ENCODE data around the gene RNF214.

Gene RNF214

GRCh38 chr11:117295438-117296137, 63.1 kb downstream of the RNF214 start:
- no peak for ATAC-seq
- peaks cover 8% of the 10 kb centered on the region for H3K27me3 Mint-ChIP-seq
- no peaks in the 10 kb centered on the region for H3K9me3 Mint-ChIP-seq
- H3K36me3 Mint-ChIP-seq = peaks cover 10% of the 10 kb centered on the region
- no peak overlapping the region for H3K4me3 Mint-ChIP-seq
- H3K27ac Mint-ChIP-seq = no peak overlapping the region
- peaks cover 2% of the 10 kb centered on the region for H3K4me1 Mint-ChIP-seq

DNA sequence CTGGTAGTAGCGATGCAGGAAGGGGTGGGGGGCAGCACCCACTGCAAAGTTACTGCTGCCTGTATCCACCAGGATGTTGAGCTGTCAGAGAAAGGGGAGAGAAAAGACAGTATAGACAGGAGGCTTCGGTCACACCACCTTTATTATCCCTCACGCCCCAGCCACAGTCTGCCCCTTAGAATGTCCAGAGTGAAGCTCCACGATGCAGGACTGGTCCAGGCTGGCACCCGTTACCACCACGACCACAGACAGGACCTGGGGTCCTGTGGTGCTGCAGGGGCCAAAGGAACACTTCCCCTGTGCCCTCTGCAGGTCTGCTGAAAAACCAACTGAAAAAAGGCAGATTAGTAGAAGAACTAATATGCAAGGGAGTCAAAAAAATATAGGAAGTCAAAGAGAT, 64.4 kb downstream of the RNF214 start:
- Mint-ChIP-seq H3K4me1 (peaks cover 8% of the 10 kb centered on the region), H3K27ac (no peak overlapping the region), H3K36me3 (peaks cover 5% of the 10 kb centered on the region), H3K27me3 (peaks cover 21% of the 10 kb centered on the region), H3K4me3 (no peak overlapping the region), H3K9me3 (no peaks in the 10 kb centered on the region)
- no peak for ATAC-seq

DNA sequence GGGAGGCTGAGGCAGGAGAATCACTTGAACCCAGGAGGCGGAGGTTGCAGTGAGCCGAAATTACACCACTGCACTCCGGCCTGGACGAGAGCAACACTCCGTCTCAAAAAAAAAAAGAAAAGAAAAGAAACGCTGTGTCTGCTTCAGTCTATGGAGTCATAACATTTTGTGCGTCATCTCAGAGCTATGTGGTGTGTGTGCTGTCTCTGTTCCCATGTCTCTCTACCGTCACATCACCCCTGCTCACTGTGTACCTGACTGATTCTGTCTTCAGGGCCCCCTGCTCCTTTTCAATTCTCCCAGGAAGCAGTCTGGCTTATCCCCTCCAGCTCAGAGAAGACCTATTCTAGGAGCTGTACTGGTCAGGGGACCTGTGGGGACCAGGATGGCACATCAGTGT, 65.7 kb downstream of the RNF214 start:
- H3K27ac Mint-ChIP-seq = no peak overlapping the region
- ATAC-seq = no peak
- H3K36me3 Mint-ChIP-seq = no peaks in the 10 kb centered on the region
- no peaks in the 10 kb centered on the region for H3K9me3 Mint-ChIP-seq
- H3K4me1 Mint-ChIP-seq = peaks cover 8% of the 10 kb centered on the region
- peaks cover 27% of the 10 kb centered on the region for H3K27me3 Mint-ChIP-seq
- no peak overlapping the region for H3K4me3 Mint-ChIP-seq

DNA sequence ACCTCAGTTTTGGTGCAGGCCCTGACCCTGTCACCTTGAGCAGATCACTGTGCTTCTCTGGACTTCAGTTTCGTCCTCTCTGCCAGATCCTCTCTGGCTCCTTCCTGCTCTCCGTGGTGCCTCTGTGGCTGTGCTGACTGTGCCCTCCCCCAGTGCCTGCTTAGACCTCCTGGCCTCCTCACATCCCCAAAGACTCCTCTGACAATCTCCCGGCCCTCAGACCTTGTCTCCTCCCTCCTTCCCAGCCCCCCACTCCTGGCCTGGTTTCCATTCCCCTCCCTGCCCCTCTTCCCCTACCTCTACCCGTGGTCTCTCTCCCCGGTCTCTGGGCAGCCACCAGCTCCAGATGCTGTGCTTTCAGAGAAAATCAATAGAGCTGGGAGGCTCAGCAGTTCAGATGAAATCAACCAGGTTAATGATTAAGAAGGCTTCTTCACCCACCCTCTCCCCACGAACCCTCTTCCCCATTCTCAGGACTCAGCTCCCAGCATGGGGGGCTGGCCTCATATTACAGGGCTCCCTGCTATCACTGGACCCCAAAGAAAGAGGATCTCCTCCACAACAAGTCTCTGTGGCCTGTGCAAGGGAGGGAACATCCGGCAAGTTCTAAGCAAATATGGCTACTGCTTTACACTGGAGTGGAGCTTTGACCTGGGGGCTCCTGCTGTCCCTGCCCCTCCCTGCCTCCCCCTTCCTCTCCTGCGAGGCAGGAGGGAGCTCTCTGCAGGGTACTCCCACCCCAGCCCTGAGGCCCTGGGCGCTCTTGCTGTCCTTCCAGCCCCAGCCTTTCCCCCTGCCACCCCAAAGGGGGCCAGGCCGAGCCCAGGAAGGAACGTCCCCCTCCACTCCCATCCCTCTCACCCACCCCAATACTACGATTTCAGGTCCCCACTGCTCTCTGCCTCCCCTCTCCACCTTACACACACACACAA, 67.1 kb downstream of the RNF214 start:
- Mint-ChIP-seq H3K27me3 (peaks cover 30% of the 10 kb centered on the region), H3K36me3 (no peaks in the 10 kb centered on the region), H3K9me3 (no peaks in the 10 kb centered on the region), H3K4me3 (no peak overlapping the region), H3K4me1 (peaks cover 8% of the 10 kb centered on the region), H3K27ac (no peak overlapping the region)
- ATAC-seq = no peak

- ATAC-seq = peak; percentile 37
- H3K4me1 Mint-ChIP-seq = peaks cover 8% of the 10 kb centered on the region
- H3K36me3 Mint-ChIP-seq = no peaks in the 10 kb centered on the region
- no peak overlapping the region for H3K27ac Mint-ChIP-seq
- H3K27me3 Mint-ChIP-seq = peaks cover 36% of the 10 kb centered on the region
- H3K9me3 Mint-ChIP-seq = no peaks in the 10 kb centered on the region
- no peak overlapping the region for H3K4me3 Mint-ChIP-seq
These were observed 67.8 kb downstream of the RNF214 start for GRCh38 chr11:117300283-117300663.

DNA sequence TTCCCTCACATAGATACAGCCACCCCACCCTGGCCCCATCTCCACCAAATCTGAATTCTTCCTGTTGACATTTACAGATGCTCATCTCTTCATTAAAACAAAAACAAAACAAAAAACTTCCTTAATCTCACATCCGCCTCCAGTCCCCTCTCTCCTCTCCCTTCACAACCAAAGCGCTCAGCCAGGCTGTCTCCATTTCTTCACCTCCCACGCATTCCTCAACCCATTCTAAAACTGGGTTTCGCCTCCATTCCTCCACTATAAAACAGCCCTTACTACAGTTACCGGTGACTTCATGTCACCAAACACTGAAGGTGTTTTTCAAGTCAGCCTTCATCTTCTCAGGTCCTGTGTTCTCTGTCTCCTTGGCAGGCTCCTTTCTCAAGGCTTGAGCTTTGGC, 68.3 kb downstream of the RNF214 start:
- no peak for ATAC-seq
- H3K27ac Mint-ChIP-seq = no peak overlapping the region
- H3K4me3 Mint-ChIP-seq = no peak overlapping the region

DNA sequence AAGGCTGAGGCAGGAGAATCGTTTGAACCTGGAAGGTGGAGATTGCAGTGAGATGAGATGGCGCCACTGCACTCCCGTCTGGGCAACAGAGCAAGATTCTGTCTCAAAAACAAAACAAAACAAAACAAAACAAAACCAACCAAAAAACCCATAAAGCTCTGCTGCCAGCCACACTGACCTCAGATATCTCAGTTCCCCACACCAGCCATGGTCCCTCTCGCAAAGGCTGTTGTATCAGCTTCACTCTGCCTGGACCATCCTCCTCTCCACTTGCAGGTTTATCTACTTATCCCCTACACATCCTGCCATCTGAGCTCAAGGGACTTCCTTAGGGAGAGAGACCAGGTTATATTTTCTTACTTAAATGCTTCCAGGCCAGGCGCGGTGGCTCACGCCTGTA, 69.8 kb downstream of the RNF214 start:
- Mint-ChIP-seq H3K27ac (no peak overlapping the region), H3K27me3 (peaks cover 40% of the 10 kb centered on the region), H3K9me3 (no peaks in the 10 kb centered on the region), H3K4me3 (no peak overlapping the region), H3K4me1 (peaks cover 8% of the 10 kb centered on the region), H3K36me3 (no peaks in the 10 kb centered on the region)
- peak; percentile 56 for ATAC-seq

More for the DNA sequence above, 68.3 kb downstream of the RNF214 start:
- Mint-ChIP-seq H3K27me3 (peaks cover 40% of the 10 kb centered on the region), H3K36me3 (no peaks in the 10 kb centered on the region), H3K9me3 (no peaks in the 10 kb centered on the region), H3K4me1 (peaks cover 8% of the 10 kb centered on the region)

DNA sequence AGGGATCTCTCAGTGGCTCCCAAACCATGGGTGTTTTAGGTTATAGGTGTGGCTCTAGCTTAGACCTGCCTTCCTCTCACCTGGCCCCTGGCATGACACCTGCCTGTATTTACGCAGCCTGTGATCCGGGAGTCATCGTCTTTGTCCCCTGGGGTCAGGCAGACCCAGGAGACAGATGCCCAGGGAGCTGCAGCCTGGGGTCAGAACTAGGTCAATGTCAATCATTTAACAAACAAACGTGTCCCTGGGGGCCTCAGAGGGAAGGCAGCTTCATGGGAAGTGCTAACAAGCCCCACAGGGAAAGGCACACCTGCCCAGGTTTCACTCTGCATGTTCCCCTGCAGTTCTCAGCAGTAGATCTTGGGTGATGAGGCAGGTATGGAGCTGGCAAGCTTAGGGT, 70.6 kb downstream of the RNF214 start:
- Mint-ChIP-seq H3K27ac (no peak overlapping the region), H3K9me3 (no peaks in the 10 kb centered on the region), H3K27me3 (peaks cover 45% of the 10 kb centered on the region), H3K4me1 (peaks cover 8% of the 10 kb centered on the region), H3K36me3 (no peaks in the 10 kb centered on the region), H3K4me3 (no peak overlapping the region)
- ATAC-seq = no peak

GRCh38 chr11:117303646-117304315, 71.3 kb downstream of the RNF214 start:
- Mint-ChIP-seq H3K27ac (no peak overlapping the region), H3K4me3 (no peak overlapping the region), H3K9me3 (no peaks in the 10 kb centered on the region), H3K27me3 (peaks cover 52% of the 10 kb centered on the region), H3K36me3 (no peaks in the 10 kb centered on the region), H3K4me1 (peaks cover 8% of the 10 kb centered on the region)
- ATAC-seq = no peak

DNA sequence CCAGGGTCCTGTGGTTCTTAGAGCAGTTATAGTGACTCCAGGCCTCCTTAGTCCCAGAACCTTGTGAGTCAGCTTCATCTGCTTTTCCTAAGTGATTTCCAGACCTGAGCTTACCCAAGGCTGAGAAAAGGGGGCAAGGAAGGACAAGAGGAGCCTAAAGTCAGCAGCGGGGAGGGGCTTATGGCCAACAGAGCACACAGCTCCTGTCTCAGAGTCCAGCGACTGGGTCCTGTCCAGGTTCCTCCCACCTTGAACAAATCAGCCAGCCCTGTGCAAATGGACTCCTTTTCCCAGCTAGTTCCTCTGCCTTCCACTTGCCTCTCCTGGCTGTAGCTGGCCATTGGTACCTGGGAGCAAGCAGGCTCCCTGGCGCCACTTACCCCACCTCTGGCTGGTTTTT, 72.7 kb downstream of the RNF214 start:
- H3K9me3 Mint-ChIP-seq = no peaks in the 10 kb centered on the region
- H3K4me1 Mint-ChIP-seq = peaks cover 8% of the 10 kb centered on the region
- H3K27me3 Mint-ChIP-seq = peaks cover 58% of the 10 kb centered on the region
- H3K27ac Mint-ChIP-seq = no peak overlapping the region
- no peaks in the 10 kb centered on the region for H3K36me3 Mint-ChIP-seq
- H3K4me3 Mint-ChIP-seq = no peak overlapping the region
- ATAC-seq = no peak

- Mint-ChIP-seq H3K36me3 (no peaks in the 10 kb centered on the region), H3K4me3 (no peak overlapping the region), H3K4me1 (peaks cover 2% of the 10 kb centered on the region), H3K27ac (no peak overlapping the region), H3K27me3 (peaks cover 66% of the 10 kb centered on the region), H3K9me3 (no peaks in the 10 kb centered on the region)
- no peak for ATAC-seq
These were observed 76.8 kb downstream of the RNF214 start for GRCh38 chr11:117309310-117309709.

GRCh38 chr11:117313091-117313490, 80.6 kb downstream of the RNF214 start:
- H3K4me1 Mint-ChIP-seq = peaks cover 17% of the 10 kb centered on the region
- H3K36me3 Mint-ChIP-seq = no peaks in the 10 kb centered on the region
- no peak overlapping the region for H3K27ac Mint-ChIP-seq
- no peak overlapping the region for H3K4me3 Mint-ChIP-seq
- no peak for ATAC-seq
- H3K27me3 Mint-ChIP-seq = peaks cover 83% of the 10 kb centered on the region
- no peaks in the 10 kb centered on the region for H3K9me3 Mint-ChIP-seq

DNA sequence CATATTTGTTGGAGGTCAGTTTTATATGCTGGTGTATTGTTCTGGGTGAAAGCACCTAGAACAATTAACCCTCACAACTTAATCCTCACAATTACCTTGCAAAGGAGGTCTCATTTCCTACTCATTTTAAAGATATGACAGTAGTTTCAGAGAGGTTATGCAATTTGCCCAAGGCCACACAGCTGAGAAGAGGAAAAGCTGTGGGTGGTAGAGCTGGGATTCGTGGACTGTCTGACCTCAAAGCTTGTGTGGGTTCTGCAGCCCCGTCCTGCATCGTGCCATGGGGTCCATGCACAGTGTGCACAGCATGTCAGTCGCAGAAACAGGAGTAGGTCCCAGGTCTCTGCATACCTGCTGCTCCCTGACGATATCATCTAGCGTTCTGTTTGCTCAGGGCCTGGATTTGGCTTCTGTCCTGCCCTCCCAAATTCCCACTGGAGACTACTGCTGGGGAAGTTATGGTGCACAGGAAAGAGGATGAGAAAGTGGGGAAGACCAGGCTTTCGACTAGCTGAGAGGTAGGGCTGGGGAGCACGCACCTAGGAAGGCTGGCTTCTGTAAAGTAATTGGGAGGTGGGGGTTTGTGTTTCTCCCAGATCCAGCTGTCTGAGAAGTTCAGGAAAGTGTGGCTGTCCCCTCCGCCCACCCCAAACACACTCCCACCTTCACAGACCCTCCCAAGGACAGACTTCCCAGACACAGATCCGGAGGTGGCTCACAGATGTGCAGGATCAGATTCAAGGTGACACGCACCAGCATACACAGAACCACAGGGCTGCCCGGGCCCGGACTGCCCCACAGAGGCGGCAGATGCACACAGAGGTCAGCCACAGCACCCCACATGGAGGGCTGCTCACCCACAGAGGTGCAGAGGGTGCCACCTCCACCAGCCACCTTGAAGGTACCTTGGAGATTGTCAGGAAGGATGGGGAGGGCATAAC, 81.6 kb downstream of the RNF214 start:
- Mint-ChIP-seq H3K4me3 (no peak overlapping the region), H3K4me1 (peaks cover 17% of the 10 kb centered on the region), H3K27me3 (peaks cover 74% of the 10 kb centered on the region), H3K36me3 (no peaks in the 10 kb centered on the region), H3K27ac (no peak overlapping the region), H3K9me3 (no peaks in the 10 kb centered on the region)
- no peak for ATAC-seq

DNA sequence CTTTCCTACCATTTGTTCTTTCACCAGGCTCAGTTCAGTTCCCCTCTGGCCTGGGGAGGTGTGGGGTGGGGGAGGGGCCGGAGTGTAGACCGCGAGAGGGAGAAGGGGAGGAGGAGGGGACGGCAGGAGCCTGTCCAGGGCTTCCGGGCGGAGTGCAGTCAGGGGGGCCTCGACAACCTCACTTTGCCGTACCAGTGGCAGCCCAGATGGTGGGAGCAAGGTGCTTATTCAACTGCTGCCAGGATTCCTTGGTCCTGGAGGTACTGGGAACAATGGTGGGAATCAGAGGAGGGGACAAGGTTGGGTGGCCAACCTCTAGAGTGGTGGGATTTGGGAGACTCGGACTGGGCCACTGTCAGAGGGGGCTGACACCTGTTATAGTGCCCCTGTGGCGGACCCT, 82.4 kb downstream of the RNF214 start:
- Mint-ChIP-seq H3K36me3 (no peaks in the 10 kb centered on the region), H3K27ac (no peak overlapping the region), H3K9me3 (no peaks in the 10 kb centered on the region), H3K4me1 (peaks cover 17% of the 10 kb centered on the region), H3K4me3 (no peak overlapping the region), H3K27me3 (peaks cover 68% of the 10 kb centered on the region)
- no peak for ATAC-seq
